ENCODE results near the gene ATP1A4.

Gene ATP1A4

GRCh38 chr1:160149233-160149632 lies 2.2 kb upstream of the ATP1A4 start:
- no peak overlapping the region for H3K4me3 ChIP-seq (ENCODE audit: low read depth, low read length)
- in situ Hi-C loops (cut with HindIII; ENCODE audit: low sequenced_read_pairs), result loop anchor here (5.0 kb wide), 1 partner anchor 68 kb away; no protein-coding TSS in a partner anchor
- TF ChIP-seq, protein P1, sequence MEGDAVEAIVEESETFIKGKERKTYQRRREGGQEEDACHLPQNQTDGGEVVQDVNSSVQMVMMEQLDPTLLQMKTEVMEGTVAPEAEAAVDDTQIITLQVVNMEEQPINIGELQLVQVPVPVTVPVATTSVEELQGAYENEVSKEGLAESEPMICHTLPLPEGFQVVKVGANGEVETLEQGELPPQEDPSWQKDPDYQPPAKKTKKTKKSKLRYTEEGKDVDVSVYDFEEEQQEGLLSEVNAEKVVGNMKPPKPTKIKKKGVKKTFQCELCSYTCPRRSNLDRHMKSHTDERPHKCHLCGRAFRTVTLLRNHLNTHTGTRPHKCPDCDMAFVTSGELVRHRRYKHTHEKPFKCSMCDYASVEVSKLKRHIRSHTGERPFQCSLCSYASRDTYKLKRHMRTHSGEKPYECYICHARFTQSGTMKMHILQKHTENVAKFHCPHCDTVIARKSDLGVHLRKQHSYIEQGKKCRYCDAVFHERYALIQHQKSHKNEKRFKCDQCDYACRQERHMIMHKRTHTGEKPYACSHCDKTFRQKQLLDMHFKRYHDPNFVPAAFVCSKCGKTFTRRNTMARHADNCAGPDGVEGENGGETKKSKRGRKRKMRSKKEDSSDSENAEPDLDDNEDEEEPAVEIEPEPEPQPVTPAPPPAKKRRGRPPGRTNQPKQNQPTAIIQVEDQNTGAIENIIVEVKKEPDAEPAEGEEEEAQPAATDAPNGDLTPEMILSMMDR (IDR thresholded peaks at IDR 0.05; ENCODE audit: low read depth, low read length, missing control alignments), result no peak
- no peak for DNase-seq (ENCODE audit: low read depth)

DNA sequence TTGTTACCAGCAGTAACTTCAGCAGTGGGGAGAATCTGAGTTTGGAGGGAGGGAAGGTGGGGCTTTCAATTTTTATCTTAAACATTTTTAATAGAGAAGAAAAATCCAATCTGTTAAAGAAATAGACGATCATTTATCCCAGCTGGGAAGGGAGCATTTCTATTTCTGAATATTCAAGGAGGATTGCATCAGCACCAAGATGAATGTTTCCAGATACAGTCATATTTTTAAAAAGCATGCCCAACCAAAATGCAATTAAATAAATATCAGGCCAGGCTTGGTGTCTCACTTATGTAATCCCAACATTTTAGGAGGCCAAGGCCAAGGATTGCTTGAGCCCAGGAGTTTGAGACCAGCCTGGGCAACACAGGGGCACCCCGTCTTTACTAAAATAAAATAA lies 1.7 kb upstream of the ATP1A4 start:
- TF ChIP-seq, protein P1 (IDR thresholded peaks at IDR 0.05; ENCODE audit: low read depth, low read length, missing control alignments), result no peak
- H3K4me3 ChIP-seq (ENCODE audit: low read depth, low read length), result no peak overlapping the region
- in situ Hi-C loops (cut with HindIII; ENCODE audit: low sequenced_read_pairs), result loop anchor here (5.0 kb wide), 1 partner anchor 68 kb away; no protein-coding TSS in a partner anchor
- DNase-seq (ENCODE audit: low read depth), result no peak

- TF ChIP-seq, protein P1 (IDR thresholded peaks at IDR 0.05; ENCODE audit: low read depth, low read length, missing control alignments), result no peak
- no peak overlapping the region for H3K4me3 ChIP-seq (ENCODE audit: low read depth, low read length)
- DNase-seq (ENCODE audit: low read depth), result no peak
- in situ Hi-C loops (cut with HindIII; ENCODE audit: low sequenced_read_pairs), result no loop called here
These were observed 3.4 kb downstream of the ATP1A4 start for GRCh38 chr1:160154790-160155189.

GRCh38 chr1:160156361-160156760 lies 5.0 kb downstream of the ATP1A4 start:
- no peak overlapping the region for H3K4me3 ChIP-seq (ENCODE audit: low read depth, low read length)
- in situ Hi-C loops (cut with HindIII; ENCODE audit: low sequenced_read_pairs), result no loop called here
- DNase-seq (ENCODE audit: low read depth), result no peak
- TF ChIP-seq, protein P1 (IDR thresholded peaks at IDR 0.05; ENCODE audit: low read depth, low read length, missing control alignments), result no peak

DNA sequence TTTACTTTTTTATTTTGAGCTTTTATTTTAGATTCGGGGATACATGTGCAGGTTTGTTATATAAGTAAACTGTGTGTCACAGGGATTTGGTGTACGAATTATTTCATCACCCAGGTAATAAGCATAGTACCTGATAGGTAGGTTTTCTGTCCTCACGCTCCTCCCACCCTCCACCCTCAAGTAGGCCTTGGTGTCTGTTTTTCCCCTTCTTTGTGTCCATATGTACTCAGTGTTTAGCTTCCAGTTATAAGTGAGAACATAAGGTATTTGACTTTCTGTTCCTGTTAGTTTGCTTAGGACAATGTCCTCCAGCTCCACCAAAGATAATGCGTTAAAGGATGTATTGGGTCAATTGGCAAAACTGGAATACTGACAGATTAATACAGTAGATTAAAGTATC lies 5.8 kb downstream of the ATP1A4 start:
- no peak for DNase-seq (ENCODE audit: low read depth)
- TF ChIP-seq, protein P1 (IDR thresholded peaks at IDR 0.05; ENCODE audit: low read depth, low read length, missing control alignments), result no peak
- no peak overlapping the region for H3K4me3 ChIP-seq (ENCODE audit: low read depth, low read length)
- in situ Hi-C loops (cut with HindIII; ENCODE audit: low sequenced_read_pairs), result no loop called here

DNA sequence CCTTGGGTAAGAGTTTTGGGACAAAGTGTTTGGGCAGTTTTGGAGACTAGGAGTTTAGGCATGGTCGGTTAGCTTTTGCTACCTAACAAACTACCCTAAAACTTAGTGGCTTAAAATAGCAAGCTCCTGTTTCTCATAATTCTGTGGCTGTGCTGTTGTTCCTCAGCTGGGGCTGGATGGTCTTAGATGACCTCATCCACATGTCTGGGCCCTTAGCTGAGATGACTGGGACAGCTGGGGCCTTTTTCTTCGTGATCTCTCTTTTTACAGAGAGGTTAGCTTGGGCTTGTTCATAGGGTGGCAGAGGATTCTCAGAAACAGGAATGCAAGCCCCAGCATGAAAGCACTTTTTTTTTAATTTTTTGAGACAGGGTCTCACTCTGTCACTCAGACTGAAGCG lies 6.6 kb downstream of the ATP1A4 start:
- H3K4me3 ChIP-seq (ENCODE audit: low read depth, low read length), result no peak overlapping the region
- TF ChIP-seq, protein P1 (IDR thresholded peaks at IDR 0.05; ENCODE audit: low read depth, low read length, missing control alignments), result no peak
- in situ Hi-C loops (cut with HindIII; ENCODE audit: low sequenced_read_pairs), result no loop called here
- no peak for DNase-seq (ENCODE audit: low read depth)

GRCh38 chr1:160158534-160158933 lies 7.1 kb downstream of the ATP1A4 start:
- TF ChIP-seq, protein P1 (IDR thresholded peaks at IDR 0.05; ENCODE audit: low read depth, low read length, missing control alignments), result no peak
- in situ Hi-C loops (cut with HindIII; ENCODE audit: low sequenced_read_pairs), result no loop called here
- no peak for DNase-seq (ENCODE audit: low read depth)
- no peak overlapping the region for H3K4me3 ChIP-seq (ENCODE audit: low read depth, low read length)

All from astrocyte of the cerebellum (primary cell).